ENCODE measurements around the gene TIMM9. TPM values are rescaled to one million over a fixed set of nuclear protein-coding genes. Genes with fewer than 3 reads are reported as not detected.

TIMM9 gene
- total RNA-seq, 2 donors from 2014 or later = 35.4 to 84.5 TPM

GRCh38 chr14:58414845-58415244 is 12.5 kb downstream of the TIMM9 start:
- H3K4me3 ChIP-seq = no peak overlapping the region
- H3K4me1 ChIP-seq = peaks cover 0 to 4% of the 10 kb centered on the region in 2 donors
- no peak for DNase-seq (ENCODE audit: low spot score)
- H3K9me3 ChIP-seq = no peaks in the 10 kb centered on the region
- TF ChIP-seq CTCF (IDR thresholded peaks at IDR 0.05) = no peak
- H3K27ac ChIP-seq = no peak overlapping the region
- H3K36me3 ChIP-seq = peaks cover 41% of the 10 kb centered on the region
- no peaks in the 10 kb centered on the region for H3K27me3 ChIP-seq

- Histone ChIP-seq H3K27ac (no peak overlapping the region), H3K36me3 (peaks cover 40% of the 10 kb centered on the region)
- TF ChIP-seq CTCF (IDR thresholded peaks at IDR 0.05) = no peak
Measured at GRCh38 chr14:58408681-58409215, 18.6 kb downstream of the TIMM9 start.

GRCh38 chr14:58401587-58401986 is 25.7 kb downstream of the TIMM9 start:
- no peaks in the 10 kb centered on the region for H3K9me3 ChIP-seq
- H3K4me1 ChIP-seq = no peaks in the 10 kb centered on the region
- TF ChIP-seq CTCF (IDR thresholded peaks at IDR 0.05) = no peak
- no peak overlapping the region for H3K4me3 ChIP-seq
- H3K36me3 ChIP-seq = no peaks in the 10 kb centered on the region
- DNase-seq (ENCODE audit: low spot score) = no peak
- H3K27me3 ChIP-seq = no peaks in the 10 kb centered on the region
- no peak overlapping the region for H3K27ac ChIP-seq

More at GRCh38 chr14:58408681-58409215, 18.6 kb downstream of the TIMM9 start:
- H3K4me1 ChIP-seq = no peaks in the 10 kb centered on the region
- no peaks in the 10 kb centered on the region for H3K9me3 ChIP-seq
- no peak for DNase-seq (ENCODE audit: low spot score)
- no peaks in the 10 kb centered on the region for H3K27me3 ChIP-seq
- no peak overlapping the region for H3K4me3 ChIP-seq

- H3K9me3 ChIP-seq = no peaks in the 10 kb centered on the region
- DNase-seq (ENCODE audit: low spot score) = no peak
- H3K4me1 ChIP-seq = peaks cover 0 to 10% of the 10 kb centered on the region in 2 donors
- H3K27ac ChIP-seq = no peak overlapping the region
- TF ChIP-seq CTCF (IDR thresholded peaks at IDR 0.05) = no peak
- no peaks in the 10 kb centered on the region for H3K27me3 ChIP-seq
- H3K36me3 ChIP-seq = no peaks in the 10 kb centered on the region
- H3K4me3 ChIP-seq = no peak overlapping the region
Measured at GRCh38 chr14:58398895-58399294, 28.4 kb downstream of the TIMM9 start.

GRCh38 chr14:58398495-58398894 is 28.8 kb downstream of the TIMM9 start:
- no peak for TF ChIP-seq CTCF (IDR thresholded peaks at IDR 0.05)
- DNase-seq (ENCODE audit: low spot score) = no peak

GRCh38 chr14:58397156-58397555 is 30.2 kb downstream of the TIMM9 start:
- H3K27ac ChIP-seq = no peak overlapping the region
- no peak for TF ChIP-seq CTCF (IDR thresholded peaks at IDR 0.05)
- H3K27me3 ChIP-seq = no peaks in the 10 kb centered on the region
- H3K9me3 ChIP-seq = no peaks in the 10 kb centered on the region
- no peak for DNase-seq (ENCODE audit: low spot score)
- H3K36me3 ChIP-seq = no peaks in the 10 kb centered on the region
- H3K4me1 ChIP-seq = peaks cover 0 to 10% of the 10 kb centered on the region in 2 donors
- no peak overlapping the region for H3K4me3 ChIP-seq

More at GRCh38 chr14:58398495-58398894, 28.8 kb downstream of the TIMM9 start:
- Histone ChIP-seq H3K27me3 (no peaks in the 10 kb centered on the region), H3K9me3 (no peaks in the 10 kb centered on the region), H3K4me3 (no peak overlapping the region), H3K36me3 (no peaks in the 10 kb centered on the region), H3K4me1 (peaks cover 0 to 10% of the 10 kb centered on the region in 2 donors), H3K27ac (no peak overlapping the region)

Measured in right atrium auricular region (tissue), 2 donors.